Mesenchymal stem cell (in vitro differentiated cells and primary cell): Measurements from ENCODE around the gene ERCC1.

Source experiments
- DNase-seq: peaks from one replicate; pipeline ENCODE4 v3.0.0-alpha.2; 2013
- H2AFZ ChIP-seq: one replicate; pipeline ENCODE4 v1.6.1; 2013; ENCODE audit warnings: low read depth, mild to moderate bottlenecking, control low read depth, inconsistent platforms, low read length, moderate library complexity
- H2AK5ac ChIP-seq: 2 replicates; pipeline ENCODE4 v1.6.1; 2013; ENCODE audit warnings: low read length, moderate library complexity, mild to moderate bottlenecking, inconsistent platforms; ENCODE audit not compliant: severe bottlenecking
- H2BK120ac ChIP-seq: one replicate; pipeline ENCODE4 v1.6.1; 2013; ENCODE audit warnings: low read depth, mild to moderate bottlenecking, inconsistent platforms, low read length, moderate library complexity
- H2BK12ac ChIP-seq, 2 experiments: one replicate each; pipeline ENCODE4 v1.6.1; 2013; ENCODE audit warnings: inconsistent platforms in 2 of 2, low read length in 2 of 2, mild to moderate bottlenecking in 2 of 2, moderate library complexity in 2 of 2, control low read depth in 1 of 2
- H2BK15ac ChIP-seq: one replicate; pipeline ENCODE4 v1.6.1; 2013; ENCODE audit warnings: mild to moderate bottlenecking, low read depth, inconsistent platforms; ENCODE audit not compliant: poor library complexity, severe bottlenecking
- H2BK5ac ChIP-seq: 2 replicates; pipeline ENCODE4 v1.6.1; 2013; ENCODE audit warnings: low read depth, mild to moderate bottlenecking, low read length, control low read depth, inconsistent platforms; ENCODE audit not compliant: poor library complexity, severe bottlenecking
- H3K14ac ChIP-seq, 2 experiments: one replicate each; pipeline ENCODE4 v1.6.1; 2013; ENCODE audit warnings: inconsistent platforms in 2 of 2, low read length in 2 of 2, control low read depth in 1 of 2, mild to moderate bottlenecking in 1 of 2, moderate library complexity in 1 of 2
- H3K18ac ChIP-seq, 2 experiments: one replicate each; pipeline ENCODE4 v1.6.1; 2013; ENCODE audit warnings: inconsistent platforms in 2 of 2, low read length in 2 of 2, control low read depth in 1 of 2, low read depth in 1 of 2, mild to moderate bottlenecking in 1 of 2
- H3K23ac ChIP-seq, 2 experiments: one replicate each; pipeline ENCODE4 v1.6.1; 2013; ENCODE audit warnings: inconsistent platforms in 2 of 2, low read length in 2 of 2, mild to moderate bottlenecking in 2 of 2, moderate library complexity in 2 of 2, control low read depth in 1 of 2
- H3K27ac ChIP-seq: 2 replicates; pipeline ENCODE4 v1.5.1; 2013; ENCODE audit warnings: mild to moderate bottlenecking, moderate library complexity, low read length, control low read depth, inconsistent platforms; ENCODE audit not compliant: poor library complexity, severe bottlenecking
- H3K27me3 ChIP-seq, 2 experiments: 2 replicates each; pipeline versions ENCODE4 v1.6.1 to v1.7.0; 2013; ENCODE audit warnings: low read length in 2 of 2, mild to moderate bottlenecking in 2 of 2, moderate library complexity in 2 of 2, control low read depth in 1 of 2, inconsistent platforms in 1 of 2; ENCODE audit not compliant: control insufficient read depth in 1 of 2, insufficient read depth in 1 of 2
- H3K36me3 ChIP-seq, 2 experiments: 2 replicates each; pipeline versions ENCODE4 v1.6.1 to v1.7.0; 2013; ENCODE audit warnings: low read length in 2 of 2, control low read depth in 1 of 2, inconsistent platforms in 1 of 2, low read depth in 1 of 2, mild to moderate bottlenecking in 1 of 2; ENCODE audit not compliant: insufficient read depth in 2 of 2, control insufficient read depth in 1 of 2
- H3K4ac ChIP-seq, 2 experiments: one replicate each; pipeline ENCODE4 v1.6.1; 2013; ENCODE audit warnings: inconsistent platforms in 2 of 2, low read length in 2 of 2, mild to moderate bottlenecking in 2 of 2, moderate library complexity in 2 of 2, control low read depth in 1 of 2, low read depth in 1 of 2
- H3K4me1 ChIP-seq: 2 replicates; pipeline ENCODE4 v1.6.1; 2013; ENCODE audit warnings: low read depth, low read length, control low read depth; ENCODE audit not compliant: control insufficient read depth, insufficient read depth
- H3K4me2 ChIP-seq: 2 replicates; pipeline ENCODE4 v1.6.1; 2013; ENCODE audit warnings: low read length, mild to moderate bottlenecking, inconsistent platforms; ENCODE audit not compliant: poor library complexity, severe bottlenecking
- H3K4me3 ChIP-seq, 2 experiments: 2 replicates each; pipeline versions ENCODE4 v1.5.1 to v1.7.0; 2013; ENCODE audit warnings: low read length in 2 of 2, mild to moderate bottlenecking in 2 of 2, control low read depth in 1 of 2, low read depth in 1 of 2; ENCODE audit not compliant: insufficient read depth in 1 of 2
- H3K79me1 ChIP-seq: replicated peaks from 2 replicates; pipeline ENCODE4 v1.6.1; 2013; ENCODE audit warnings: mild to moderate bottlenecking, control low read depth, low read length, inconsistent platforms; ENCODE audit not compliant: poor library complexity, severe bottlenecking
- H3K9ac ChIP-seq: 2 replicates; pipeline ENCODE4 v1.7.0; 2013; ENCODE audit warnings: mild to moderate bottlenecking, low read length, moderate library complexity
- H3K9me3 ChIP-seq: 2 replicates; pipeline ENCODE4 v1.7.0; 2013; ENCODE audit warnings: mild to moderate bottlenecking, low read length; ENCODE audit not compliant: control insufficient read depth
- H4K8ac ChIP-seq: one replicate; pipeline ENCODE4 v1.6.1; 2013; ENCODE audit warnings: inconsistent platforms, mild to moderate bottlenecking, low read length, moderate library complexity
- H4K91ac ChIP-seq: one replicate; pipeline ENCODE4 v1.6.1; 2013; ENCODE audit warnings: mild to moderate bottlenecking, low read length, inconsistent platforms
- WGBS: methylation state at CpG from one replicate; pipeline ENCODE4 v1.1.7; 2013; ENCODE audit warnings: mixed read lengths; 5-methylcytosine and 5-hydroxymethylcytosine counted together

Gene ERCC1

DNA sequence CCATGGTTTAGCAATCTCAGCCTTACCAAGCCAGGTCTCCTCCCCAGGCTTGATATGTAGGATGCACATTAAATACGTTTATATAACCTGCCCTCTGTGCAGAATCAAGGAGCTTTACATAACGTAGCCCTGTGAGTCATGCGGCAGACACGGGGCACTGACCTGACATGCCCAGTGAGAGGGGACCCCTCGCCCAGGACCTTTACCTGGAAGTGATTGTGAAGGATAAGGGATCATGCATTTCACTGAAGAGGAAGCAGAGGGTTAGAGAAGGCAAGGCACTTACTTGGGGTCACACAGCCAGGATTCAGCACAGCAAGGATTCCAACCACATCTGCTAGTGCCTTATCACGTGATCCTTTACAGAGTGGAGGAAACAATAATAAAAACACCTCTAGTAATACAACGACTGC is 25.2 kb upstream of the ERCC1 start:
- Histone ChIP-seq H3K4me2 (no peak overlapping the region), H2BK15ac (no peak overlapping the region), H4K91ac (no peak overlapping the region), H2AK5ac (no peak overlapping the region), H3K9me3 (no peaks in the 10 kb centered on the region), H3K36me3 (no peaks in the 10 kb centered on the region), H3K23ac (no peak overlapping the region), H3K18ac (no peak overlapping the region), H4K8ac (no peak overlapping the region), H2BK12ac (no peak overlapping the region), H3K27ac (no peak overlapping the region), H2AFZ (no peak overlapping the region), H2BK5ac (no peak overlapping the region), H3K4me3 (no peak overlapping the region), H3K14ac (no peak overlapping the region), H3K27me3 (no peaks in the 10 kb centered on the region), H3K4me1 (peaks cover 22% of the 10 kb centered on the region), H3K79me1 (no peaks in the 10 kb centered on the region), H3K9ac (peak overlapping the region; percentile 99), H2BK120ac (no peak overlapping the region), H3K4ac (no peak overlapping the region)
- DNase-seq: peak; percentile 70
- 45% methylated on average over 7 of the region's 7 CpGs for WGBS

DNA sequence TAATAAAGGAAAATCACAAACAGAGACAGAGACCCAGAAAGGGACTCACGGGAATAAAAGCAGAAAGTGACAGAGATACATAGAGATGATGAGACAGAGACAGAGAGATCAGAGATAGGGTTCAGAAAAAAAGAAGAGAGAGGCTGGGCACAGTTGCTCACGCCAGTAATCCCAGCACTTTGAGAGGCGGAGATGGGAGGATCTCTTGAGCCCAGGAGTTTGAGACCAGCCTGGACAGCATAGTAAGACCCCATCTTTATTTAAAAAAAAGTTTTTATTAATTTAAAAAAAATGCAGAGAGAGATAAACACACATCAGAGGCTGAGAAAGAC is 24.7 kb upstream of the ERCC1 start:
- Histone ChIP-seq H2BK5ac (no peak overlapping the region), H3K4ac (no peak overlapping the region), H2BK12ac (no peak overlapping the region), H4K8ac (no peak overlapping the region), H3K9ac (no peak overlapping the region), H2AFZ (no peak overlapping the region), H3K14ac (no peak overlapping the region), H3K4me2 (no peak overlapping the region), H3K79me1 (no peaks in the 10 kb centered on the region), H3K27ac (no peak overlapping the region), H3K9me3 (no peaks in the 10 kb centered on the region), H3K36me3 (no peaks in the 10 kb centered on the region), H3K23ac (no peak overlapping the region), H3K27me3 (no peaks in the 10 kb centered on the region), H2BK15ac (no peak overlapping the region), H3K18ac (no peak overlapping the region), H3K4me1 (peaks cover 23% of the 10 kb centered on the region), H2BK120ac (no peak overlapping the region), H3K4me3 (no peak overlapping the region), H4K91ac (no peak overlapping the region), H2AK5ac (no peak overlapping the region)
- no peak for DNase-seq
- 94% methylated on average over 1 of the region's 3 CpGs for WGBS

DNA sequence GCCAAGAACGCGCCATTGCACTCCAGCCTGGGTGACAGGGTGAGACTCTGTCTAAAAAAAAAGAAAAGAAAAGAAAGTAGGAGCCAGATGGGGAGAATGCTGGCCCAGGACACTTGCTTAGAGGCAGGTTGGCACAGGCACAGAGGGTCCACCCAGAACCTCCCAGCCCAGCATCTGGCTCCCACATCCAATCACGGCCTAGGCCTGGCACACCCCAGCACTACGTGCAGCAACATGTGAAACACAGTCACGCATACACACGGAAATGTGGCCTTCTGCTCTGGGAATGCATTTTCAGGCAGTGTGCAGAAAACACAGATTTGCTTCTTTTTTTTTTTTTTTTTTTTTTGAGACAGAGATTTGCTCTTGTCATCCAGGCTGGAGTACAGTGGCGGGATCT is 23.2 kb upstream of the ERCC1 start:
- no peak overlapping the region for H3K14ac ChIP-seq
- no peak overlapping the region for H3K18ac ChIP-seq
- H3K23ac ChIP-seq: no peak overlapping the region
- no peaks in the 10 kb centered on the region for H3K9me3 ChIP-seq
- H3K4me3 ChIP-seq: no peak overlapping the region
- no peak overlapping the region for H2BK120ac ChIP-seq
- no peaks in the 10 kb centered on the region for H3K79me1 ChIP-seq
- no peak for DNase-seq
- no peak overlapping the region for H2AK5ac ChIP-seq
- peak overlapping the region in 1 of 2 experiments; percentile 21 for H2BK12ac ChIP-seq
- H2BK15ac ChIP-seq: no peak overlapping the region
- 92% methylated on average over 7 of the region's 7 CpGs for WGBS
- H4K8ac ChIP-seq: no peak overlapping the region
- H3K4ac ChIP-seq: peak overlapping the region in 1 of 2 experiments; percentile 11
- no peaks in the 10 kb centered on the region for H3K27me3 ChIP-seq
- no peak overlapping the region for H3K4me2 ChIP-seq
- H2AFZ ChIP-seq: no peak overlapping the region
- H2BK5ac ChIP-seq: no peak overlapping the region
- no peaks in the 10 kb centered on the region for H3K36me3 ChIP-seq
- H4K91ac ChIP-seq: peak overlapping the region; percentile 92
- H3K9ac ChIP-seq: no peak overlapping the region
- peaks cover 31% of the 10 kb centered on the region for H3K4me1 ChIP-seq
- H3K27ac ChIP-seq: no peak overlapping the region

DNA sequence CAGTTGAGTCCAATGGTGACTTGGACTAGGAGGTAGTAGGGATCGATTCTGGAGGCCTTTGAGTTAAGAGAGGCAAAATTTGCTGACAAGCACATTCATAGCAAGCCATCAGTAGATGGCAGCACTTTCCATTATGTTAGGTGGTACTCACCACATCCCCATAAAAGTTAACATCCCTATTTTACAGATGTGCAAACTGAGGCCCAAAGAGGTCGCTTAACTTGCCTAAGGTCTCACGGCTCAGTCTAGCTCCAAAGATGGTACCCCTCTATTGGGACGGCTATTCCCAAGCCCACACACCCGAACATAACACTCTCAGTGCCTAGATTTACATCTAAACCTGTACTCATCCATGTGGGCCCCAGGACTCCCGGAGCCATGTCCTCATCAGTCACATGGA is 22.6 kb upstream of the ERCC1 start:
- Histone ChIP-seq H4K8ac (no peak overlapping the region), H2AFZ (no peak overlapping the region), H2BK5ac (no peak overlapping the region), H3K4me1 (peaks cover 27% of the 10 kb centered on the region), H3K27me3 (no peaks in the 10 kb centered on the region), H2AK5ac (no peak overlapping the region), H3K27ac (no peak overlapping the region), H4K91ac (no peak overlapping the region), H3K36me3 (no peaks in the 10 kb centered on the region), H3K18ac (no peak overlapping the region), H2BK120ac (no peak overlapping the region), H3K14ac (no peak overlapping the region), H3K79me1 (no peaks in the 10 kb centered on the region), H3K4me3 (no peak overlapping the region), H3K23ac (no peak overlapping the region), H2BK15ac (no peak overlapping the region), H3K4me2 (no peak overlapping the region), H3K9me3 (no peaks in the 10 kb centered on the region), H3K9ac (no peak overlapping the region), H2BK12ac (peak overlapping the region in 1 of 2 experiments; percentile 10), H3K4ac (no peak overlapping the region)
- 90% methylated on average over 5 of the region's 6 CpGs for WGBS
- DNase-seq: peak; percentile 64
